ENCODE measurements around the gene APMAP.

APMAP gene

GRCh38 chr20:25025986-25026605 is 33.5 kb upstream of the APMAP start:
- Histone ChIP-seq H3K9me3 (replicated peaks; ENCODE audit: insufficient read depth, low read length) (no peaks in the 10 kb centered on the region), H3K9me2 (replicated peaks; ENCODE audit: insufficient read depth, low read length) (no peaks in the 10 kb centered on the region), H4K20me1 (ENCODE audit: insufficient read depth, low read length) (no peaks in the 10 kb centered on the region; the same call in 1 of the 2 replicates), H3K4me2 (ENCODE audit: low read depth, low read length) (no peak overlapping the region), H3K36me3 (replicated peaks; ENCODE audit: insufficient read depth, low read length) (no peaks in the 10 kb centered on the region; the same call in 1 of the 2 replicates), H3K4me1 (ENCODE audit: low read length) (no peaks in the 10 kb centered on the region), H3K27ac (ENCODE audit: low read length) (no peak overlapping the region), H3F3A (ENCODE audit: insufficient read depth, low read length) (no peaks in the 10 kb centered on the region), H3K9ac (ENCODE audit: low read length) (no peak overlapping the region), H3K79me2 (ENCODE audit: low read length) (peaks cover 82% of the 10 kb centered on the region), H3K27me3 (replicated peaks; ENCODE audit: insufficient read depth, low read length) (no peaks in the 10 kb centered on the region), H3K4me3 (ENCODE audit: low read length) (no peak overlapping the region), H2AFZ (ENCODE audit: low read length) (no peak overlapping the region)
- TF ChIP-seq CTCF (IDR thresholded peaks at IDR 0.05; ENCODE audit: low read length) (no peak), EZH2 (optimal IDR thresholded peaks at IDR 0.05; ENCODE audit: low read depth, low read length) (no peak), EZH2phosphoT487 (IDR thresholded peaks at IDR 0.05; ENCODE audit: low read length) (no peak)
- no peak for DNase-seq

DNA sequence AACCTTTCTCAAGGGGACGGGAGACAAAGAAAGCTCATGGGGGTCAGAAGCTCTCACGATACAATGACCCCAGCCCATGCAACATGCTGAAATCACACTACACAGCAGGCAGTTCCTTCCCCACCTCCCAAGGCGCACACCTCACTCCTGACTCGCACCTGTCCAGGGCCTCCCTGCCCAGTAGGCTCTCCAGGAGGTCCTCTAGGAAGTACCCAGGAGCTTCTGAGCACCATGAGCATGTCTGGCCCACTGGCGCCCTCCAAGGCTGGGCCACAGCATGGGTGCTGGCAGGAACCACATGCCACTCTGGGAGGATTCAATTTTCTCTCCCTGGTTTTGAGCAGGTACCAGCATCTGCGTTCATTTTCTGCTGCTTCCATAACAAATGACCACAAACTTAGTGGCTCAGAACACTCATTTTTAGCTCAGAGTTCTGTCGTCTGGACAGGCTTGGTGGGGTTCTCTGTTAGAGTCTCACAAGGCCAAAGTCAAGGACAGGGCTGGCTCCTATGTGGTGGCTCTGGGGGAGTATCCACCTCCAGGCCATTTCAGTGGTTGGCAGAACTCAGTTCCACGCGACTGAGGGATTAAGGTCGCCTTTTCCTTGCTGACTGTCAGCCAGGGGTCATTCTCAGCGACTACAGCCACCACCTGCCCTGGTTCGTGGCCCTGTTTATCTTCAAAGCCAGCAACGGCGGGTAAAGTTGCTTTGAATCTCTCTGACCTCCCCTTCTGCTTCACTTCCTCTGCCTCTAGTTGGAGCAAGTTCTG is 32.7 kb upstream of the APMAP start:
- DNase-seq: no peak
- Histone ChIP-seq H3K27ac (ENCODE audit: low read length) (no peak overlapping the region), H3F3A (ENCODE audit: insufficient read depth, low read length) (no peaks in the 10 kb centered on the region), H3K4me3 (ENCODE audit: low read length) (no peak overlapping the region), H4K20me1 (ENCODE audit: insufficient read depth, low read length) (no peaks in the 10 kb centered on the region), H3K9me3 (replicated peaks; ENCODE audit: insufficient read depth, low read length) (no peaks in the 10 kb centered on the region), H3K4me1 (ENCODE audit: low read length) (no peaks in the 10 kb centered on the region), H3K4me2 (ENCODE audit: low read depth, low read length) (no peak overlapping the region), H3K9ac (ENCODE audit: low read length) (no peak overlapping the region), H3K36me3 (replicated peaks; ENCODE audit: insufficient read depth, low read length) (no peaks in the 10 kb centered on the region; the same call in 1 of the 2 replicates), H3K9me2 (replicated peaks; ENCODE audit: insufficient read depth, low read length) (no peaks in the 10 kb centered on the region), H2AFZ (ENCODE audit: low read length) (no peak overlapping the region), H3K27me3 (replicated peaks; ENCODE audit: insufficient read depth, low read length) (no peaks in the 10 kb centered on the region), H3K79me2 (ENCODE audit: low read length) (peaks cover 81% of the 10 kb centered on the region)
- TF ChIP-seq EZH2phosphoT487 (IDR thresholded peaks at IDR 0.05; ENCODE audit: low read length) (no peak), EZH2 (optimal IDR thresholded peaks at IDR 0.05; ENCODE audit: low read depth, low read length) (no peak), CTCF (IDR thresholded peaks at IDR 0.05; ENCODE audit: low read length) (no peak)

DNA sequence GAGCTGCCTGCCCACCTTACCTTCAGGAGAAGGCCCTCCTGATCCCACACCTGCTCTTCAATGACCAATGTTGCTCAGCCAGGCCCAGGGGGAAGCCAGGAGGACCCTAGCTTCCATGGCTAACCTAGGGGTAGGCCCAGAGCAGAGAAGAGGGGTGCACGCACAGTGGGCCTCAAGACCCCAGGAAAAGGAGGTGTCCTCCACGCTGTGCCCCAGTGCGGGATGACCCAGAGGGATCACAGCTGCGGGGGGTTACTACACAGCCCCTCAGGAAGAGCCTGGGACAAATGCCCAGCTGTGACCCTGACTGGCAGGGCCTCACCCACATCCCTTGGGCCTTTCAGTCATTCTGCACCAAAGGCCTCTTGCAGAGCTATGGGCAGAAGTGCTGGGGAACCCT is 31.6 kb upstream of the APMAP start:
- H3K27me3 ChIP-seq (replicated peaks; ENCODE audit: insufficient read depth, low read length): no peaks in the 10 kb centered on the region
- no peak overlapping the region for H3K4me2 ChIP-seq (ENCODE audit: low read depth, low read length)
- H3K4me1 ChIP-seq (ENCODE audit: low read length): peaks cover 2% of the 10 kb centered on the region
- H3F3A ChIP-seq (ENCODE audit: insufficient read depth, low read length): no peaks in the 10 kb centered on the region
- no peak overlapping the region for H3K9ac ChIP-seq (ENCODE audit: low read length)
- H3K27ac ChIP-seq (ENCODE audit: low read length): no peak overlapping the region
- H3K79me2 ChIP-seq (ENCODE audit: low read length): peaks cover 77% of the 10 kb centered on the region
- DNase-seq: no peak
- H2AFZ ChIP-seq (ENCODE audit: low read length): no peak overlapping the region
- no peak overlapping the region for H3K4me3 ChIP-seq (ENCODE audit: low read length)
- no peaks in the 10 kb centered on the region for H3K9me2 ChIP-seq (replicated peaks; ENCODE audit: insufficient read depth, low read length)
- no peaks in the 10 kb centered on the region; the same call in 1 of the 2 replicates for H3K36me3 ChIP-seq (replicated peaks; ENCODE audit: insufficient read depth, low read length)
- H4K20me1 ChIP-seq (ENCODE audit: insufficient read depth, low read length): no peaks in the 10 kb centered on the region
- TF ChIP-seq EZH2phosphoT487 (IDR thresholded peaks at IDR 0.05; ENCODE audit: low read length): no peak
- TF ChIP-seq EZH2 (optimal IDR thresholded peaks at IDR 0.05; ENCODE audit: low read depth, low read length): no peak
- TF ChIP-seq CTCF (IDR thresholded peaks at IDR 0.05; ENCODE audit: low read length): no peak
- no peaks in the 10 kb centered on the region for H3K9me3 ChIP-seq (replicated peaks; ENCODE audit: insufficient read depth, low read length)
